ENCODE results near the gene ATP2A3.
"Not testable (repeated sequence)": the region's sequence is repeated elsewhere in the genome, so short reads cannot be mapped to it uniquely, and the experiment has no call there.

The ATP2A3 gene

DNA sequence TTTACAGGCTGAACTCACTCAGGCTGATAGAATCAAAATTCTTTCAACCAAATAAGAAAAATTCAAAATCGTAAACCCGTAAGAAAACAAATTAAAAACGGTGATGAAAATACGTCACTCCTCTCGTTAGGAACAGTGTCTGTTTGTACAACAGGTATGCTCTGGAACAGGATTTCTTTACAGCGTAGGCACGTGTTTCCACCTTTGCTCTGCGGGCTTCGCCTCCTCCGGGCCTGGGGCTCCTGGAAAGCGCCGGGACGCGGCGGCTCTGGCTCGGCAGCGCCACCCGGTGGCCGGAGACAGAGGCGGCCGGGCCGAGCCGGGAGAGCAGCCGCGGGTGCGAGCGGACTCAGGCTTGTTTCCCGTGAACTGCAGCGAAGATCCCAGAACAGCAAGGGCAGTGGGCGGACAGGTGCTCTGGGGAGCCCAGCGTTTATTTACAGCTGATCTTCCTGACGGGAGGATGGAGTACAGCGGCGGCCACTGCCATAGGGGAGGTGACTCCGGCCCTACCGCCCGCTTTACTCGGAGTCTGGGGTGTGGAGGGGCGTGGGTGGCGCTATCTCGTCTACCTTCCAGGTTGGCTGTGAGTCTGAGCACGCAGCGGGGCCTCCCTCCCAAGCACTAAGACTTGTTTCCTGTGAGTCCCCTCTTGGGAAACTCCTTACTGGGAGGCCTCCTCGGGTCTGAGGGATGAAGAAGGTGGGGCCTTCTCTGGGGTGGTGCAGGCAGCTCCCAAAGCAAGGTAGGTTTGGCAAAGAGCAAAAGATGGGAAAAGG lies 40.5 kb upstream of the ATP2A3 start:
- no peak overlapping the region for H3K4me3 ChIP-seq (ENCODE audit: insufficient read depth, low read depth, low read length)
- no peaks in the 10 kb centered on the region for H3K9me3 ChIP-seq (ENCODE audit: control insufficient read depth, low read length)
- H3K36me3 ChIP-seq (ENCODE audit: control insufficient read depth, insufficient read depth, low read length), result peaks cover 4% of the 10 kb centered on the region
- 29% methylated on average over 44 of the region's 44 CpGs for WGBS, 2 experiments
- no peak overlapping the region for H3K27ac ChIP-seq (ENCODE audit: insufficient read depth, low read depth, low read length, poor library complexity, severe bottlenecking)
- H3K27me3 ChIP-seq (ENCODE audit: control insufficient read depth, insufficient read depth, low read length, poor library complexity, severe bottlenecking), result no peaks in the 10 kb centered on the region
- no peaks in the 10 kb centered on the region for H3K4me1 ChIP-seq (ENCODE audit: control insufficient read depth, insufficient read depth, low read length)

DNA sequence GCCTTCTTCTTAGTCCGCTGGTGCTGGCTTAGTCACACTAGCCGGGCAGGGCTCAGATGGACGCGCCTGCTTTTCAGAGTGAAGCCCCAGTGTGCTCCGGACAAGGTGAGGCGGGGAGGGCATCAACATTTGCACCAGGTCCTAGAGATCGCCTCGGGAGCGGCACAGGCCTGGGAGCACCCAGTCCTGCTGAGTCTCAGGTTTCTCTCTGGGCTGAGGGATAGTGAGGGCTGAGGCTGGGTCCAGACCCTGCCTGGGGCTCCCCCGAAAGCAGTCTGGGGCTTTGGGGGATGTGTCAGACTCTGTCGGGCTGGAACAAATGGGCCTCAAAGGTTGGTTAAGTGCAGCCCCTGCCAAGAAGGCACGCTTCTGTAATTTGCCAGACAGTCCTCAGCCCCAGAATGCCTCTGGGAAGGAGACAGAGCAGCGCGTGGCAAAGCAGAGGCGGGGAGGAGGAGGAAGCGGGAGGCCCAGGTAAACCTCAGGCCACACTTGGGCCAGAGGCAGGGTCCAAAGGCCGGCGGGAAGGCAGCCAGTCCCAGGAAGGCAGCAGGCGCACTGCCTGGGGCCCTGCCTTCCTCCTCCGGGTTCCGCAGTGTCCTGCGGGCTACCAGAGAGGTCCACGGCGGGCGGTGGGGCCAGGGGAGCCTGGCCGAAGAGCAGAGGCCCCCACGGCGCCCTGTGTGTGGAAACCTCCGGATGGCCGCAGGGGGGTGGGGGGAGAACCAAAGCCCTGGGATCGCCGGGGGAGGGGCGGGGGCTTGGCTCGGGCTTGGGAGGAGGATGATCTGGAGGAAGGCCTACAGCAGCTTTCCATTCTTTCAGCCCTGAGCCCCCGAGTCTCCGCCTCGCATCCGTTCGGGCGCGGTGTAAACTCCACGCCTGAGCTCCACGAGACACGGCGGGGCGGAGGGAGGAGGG lies 39.5 kb upstream of the ATP2A3 start:
- 79 to 85% methylated on average over 43 to 45 of the region's 46 CpGs for WGBS, 2 experiments
- Histone ChIP-seq H3K36me3 (ENCODE audit: control insufficient read depth, insufficient read depth, low read length) (peaks cover 4% of the 10 kb centered on the region), H3K4me1 (ENCODE audit: control insufficient read depth, insufficient read depth, low read length) (no peaks in the 10 kb centered on the region), H3K27ac (ENCODE audit: insufficient read depth, low read depth, low read length, poor library complexity, severe bottlenecking) (no peak overlapping the region), H3K4me3 (ENCODE audit: insufficient read depth, low read depth, low read length) (no peak overlapping the region), H3K9me3 (ENCODE audit: control insufficient read depth, low read length) (no peaks in the 10 kb centered on the region), H3K27me3 (ENCODE audit: control insufficient read depth, insufficient read depth, low read length, poor library complexity, severe bottlenecking) (no peaks in the 10 kb centered on the region)

DNA sequence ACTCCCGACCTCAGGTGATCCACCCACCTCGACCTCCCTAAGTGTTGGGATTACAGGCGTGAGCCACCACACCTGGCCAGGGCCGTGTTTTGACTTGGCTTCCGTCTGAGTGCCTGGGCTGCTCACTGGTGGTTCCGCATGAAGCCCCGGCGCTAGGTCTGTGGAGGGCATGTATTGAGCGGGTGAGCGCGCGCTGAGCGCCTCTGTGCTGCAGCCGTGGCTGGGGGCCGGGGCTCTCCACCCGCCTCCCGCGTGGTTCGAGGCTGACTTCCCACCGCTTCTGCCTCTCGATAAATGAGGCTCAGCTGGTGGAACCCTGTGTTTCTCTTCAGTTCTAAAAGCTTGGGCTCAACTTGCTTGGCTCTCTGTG lies 38.9 kb upstream of the ATP2A3 start:
- H3K9me3 ChIP-seq (ENCODE audit: control insufficient read depth, low read length), result no peaks in the 10 kb centered on the region
- no peak overlapping the region for H3K4me3 ChIP-seq (ENCODE audit: insufficient read depth, low read depth, low read length)
- no peaks in the 10 kb centered on the region for H3K4me1 ChIP-seq (ENCODE audit: control insufficient read depth, insufficient read depth, low read length)
- 91 to 93% methylated on average over 21 of the region's 21 CpGs for WGBS, 2 experiments
- H3K36me3 ChIP-seq (ENCODE audit: control insufficient read depth, insufficient read depth, low read length), result peaks cover 4% of the 10 kb centered on the region
- H3K27me3 ChIP-seq (ENCODE audit: control insufficient read depth, insufficient read depth, low read length, poor library complexity, severe bottlenecking), result no peaks in the 10 kb centered on the region
- no peak overlapping the region for H3K27ac ChIP-seq (ENCODE audit: insufficient read depth, low read depth, low read length, poor library complexity, severe bottlenecking)

DNA sequence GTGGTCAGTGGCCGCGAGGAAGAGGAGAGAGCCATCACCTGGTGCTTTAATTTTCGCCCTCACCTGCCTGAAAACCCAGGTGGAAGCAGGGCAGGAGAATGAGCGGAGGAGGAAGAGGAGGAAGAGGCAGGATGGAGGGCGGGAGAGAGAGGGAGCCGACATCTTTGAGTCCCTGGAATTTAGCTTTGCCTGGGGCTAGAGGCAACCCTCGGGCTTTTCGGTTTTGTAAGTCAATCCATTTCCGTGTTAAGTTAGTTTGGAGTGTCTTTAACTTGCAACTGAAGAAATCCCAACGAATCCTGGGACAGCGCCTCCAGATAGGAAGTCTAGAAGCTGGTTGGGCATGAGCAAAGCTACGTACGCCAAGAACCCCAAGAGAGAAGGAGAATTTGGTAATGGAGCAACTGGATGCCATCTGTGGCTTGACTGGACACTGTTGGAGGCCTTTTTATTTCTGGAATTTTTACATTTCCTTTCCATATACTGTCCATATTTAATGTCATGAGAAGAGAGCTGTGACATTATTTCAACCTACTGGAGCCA lies 36.9 kb upstream of the ATP2A3 start:
- Histone ChIP-seq H3K4me3 (ENCODE audit: insufficient read depth, low read depth, low read length) (no peak overlapping the region), H3K9me3 (ENCODE audit: control insufficient read depth, low read length) (no peaks in the 10 kb centered on the region)
- WGBS, 2 experiments, result 84 to 87% methylated on average over 13 of the region's 13 CpGs

DNA sequence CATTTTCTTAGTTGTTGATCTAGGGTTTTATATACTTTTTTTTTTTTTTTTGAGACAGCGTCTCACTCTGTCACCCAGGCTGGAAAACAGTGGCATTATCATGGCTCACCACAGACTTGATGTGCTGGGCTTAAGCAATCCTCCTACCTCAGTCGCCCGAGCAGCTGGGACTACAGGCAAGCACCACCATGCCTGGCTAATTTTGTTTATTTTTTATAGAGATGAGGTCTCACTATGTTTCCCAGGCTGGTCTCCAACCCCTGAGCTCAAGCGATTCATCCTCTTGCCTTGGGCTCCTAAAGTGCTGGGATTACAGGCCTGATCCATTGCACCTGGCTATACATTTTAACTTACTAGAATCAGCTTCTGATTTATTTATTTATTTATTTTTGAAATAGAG lies 34.2 kb upstream of the ATP2A3 start:
- H3K4me3 ChIP-seq (ENCODE audit: insufficient read depth, low read depth, low read length), result no peak overlapping the region
- H3K4me1 ChIP-seq (ENCODE audit: control insufficient read depth, insufficient read depth, low read length), result no peaks in the 10 kb centered on the region
- no peaks in the 10 kb centered on the region for H3K27me3 ChIP-seq (ENCODE audit: control insufficient read depth, insufficient read depth, low read length, poor library complexity, severe bottlenecking)
- H3K27ac ChIP-seq (ENCODE audit: insufficient read depth, low read depth, low read length, poor library complexity, severe bottlenecking), result no peak overlapping the region
- no peaks in the 10 kb centered on the region for H3K36me3 ChIP-seq (ENCODE audit: control insufficient read depth, insufficient read depth, low read length)
- H3K9me3 ChIP-seq (ENCODE audit: control insufficient read depth, low read length), result no peaks in the 10 kb centered on the region
- WGBS, 2 experiments, result 93 to 95% methylated on average over 4 of the region's 4 CpGs

More for the DNA sequence above, 36.9 kb upstream of the ATP2A3 start:
- Histone ChIP-seq H3K4me1 (ENCODE audit: control insufficient read depth, insufficient read depth, low read length) (no peaks in the 10 kb centered on the region), H3K27ac (ENCODE audit: insufficient read depth, low read depth, low read length, poor library complexity, severe bottlenecking) (no peak overlapping the region), H3K36me3 (ENCODE audit: control insufficient read depth, insufficient read depth, low read length) (no peaks in the 10 kb centered on the region), H3K27me3 (ENCODE audit: control insufficient read depth, insufficient read depth, low read length, poor library complexity, severe bottlenecking) (no peaks in the 10 kb centered on the region)

DNA sequence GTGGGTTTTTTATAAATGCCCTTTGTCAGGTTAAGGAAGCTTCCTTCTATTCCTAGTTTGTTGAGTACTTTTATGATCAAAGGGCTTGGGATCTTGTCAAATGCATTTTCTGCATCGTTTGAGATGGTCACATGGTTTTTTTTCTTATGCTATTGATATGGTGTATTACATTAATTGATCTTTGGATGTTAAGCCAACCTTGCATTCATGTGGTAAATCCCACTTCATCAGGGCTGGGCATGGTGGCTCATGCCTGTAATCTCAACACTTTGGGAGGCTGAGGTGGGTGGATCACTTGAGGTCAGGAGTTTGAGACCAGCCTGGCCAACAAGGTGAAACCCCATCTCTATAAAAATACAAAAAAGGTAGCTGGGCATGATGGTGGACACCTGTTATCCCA lies 30.8 kb upstream of the ATP2A3 start:
- Histone ChIP-seq H3K27me3 (ENCODE audit: control insufficient read depth, insufficient read depth, low read length, poor library complexity, severe bottlenecking) (no peaks in the 10 kb centered on the region), H3K27ac (ENCODE audit: insufficient read depth, low read depth, low read length, poor library complexity, severe bottlenecking) (no peak overlapping the region), H3K4me1 (ENCODE audit: control insufficient read depth, insufficient read depth, low read length) (no peaks in the 10 kb centered on the region), H3K9me3 (ENCODE audit: control insufficient read depth, low read length) (no peaks in the 10 kb centered on the region), H3K4me3 (ENCODE audit: insufficient read depth, low read depth, low read length) (no peak overlapping the region), H3K36me3 (ENCODE audit: control insufficient read depth, insufficient read depth, low read length) (no peaks in the 10 kb centered on the region)
- 89 to 94% methylated on average over 1 of the region's 1 CpG for WGBS, 2 experiments

DNA sequence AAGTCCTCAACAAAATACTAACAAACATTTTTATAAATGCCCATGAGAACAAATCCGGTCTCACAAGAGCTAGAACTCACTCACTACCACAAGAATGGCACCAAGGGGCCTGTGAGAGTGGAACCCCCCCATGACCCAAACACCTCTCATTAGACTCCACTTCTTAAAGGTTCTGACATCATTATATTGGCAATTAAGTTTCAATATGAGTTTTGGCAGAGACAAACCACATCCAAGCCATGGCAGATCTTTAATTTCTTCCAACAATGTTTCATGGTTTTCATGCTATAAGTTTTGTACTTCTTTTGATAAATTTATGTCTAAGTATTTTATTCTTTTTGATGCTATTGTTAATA lies 30.0 kb upstream of the ATP2A3 start:
- Histone ChIP-seq H3K4me1 (ENCODE audit: control insufficient read depth, insufficient read depth, low read length) (no peaks in the 10 kb centered on the region), H3K27ac (ENCODE audit: insufficient read depth, low read depth, low read length, poor library complexity, severe bottlenecking) (no peak overlapping the region), H3K27me3 (ENCODE audit: control insufficient read depth, insufficient read depth, low read length, poor library complexity, severe bottlenecking) (no peaks in the 10 kb centered on the region), H3K4me3 (ENCODE audit: insufficient read depth, low read depth, low read length) (no peak overlapping the region), H3K36me3 (ENCODE audit: control insufficient read depth, insufficient read depth, low read length) (no peaks in the 10 kb centered on the region), H3K9me3 (ENCODE audit: control insufficient read depth, low read length) (no peaks in the 10 kb centered on the region)
- WGBS, 2 experiments, result 87 to 94% methylated on average over 1 of the region's 1 CpG

DNA sequence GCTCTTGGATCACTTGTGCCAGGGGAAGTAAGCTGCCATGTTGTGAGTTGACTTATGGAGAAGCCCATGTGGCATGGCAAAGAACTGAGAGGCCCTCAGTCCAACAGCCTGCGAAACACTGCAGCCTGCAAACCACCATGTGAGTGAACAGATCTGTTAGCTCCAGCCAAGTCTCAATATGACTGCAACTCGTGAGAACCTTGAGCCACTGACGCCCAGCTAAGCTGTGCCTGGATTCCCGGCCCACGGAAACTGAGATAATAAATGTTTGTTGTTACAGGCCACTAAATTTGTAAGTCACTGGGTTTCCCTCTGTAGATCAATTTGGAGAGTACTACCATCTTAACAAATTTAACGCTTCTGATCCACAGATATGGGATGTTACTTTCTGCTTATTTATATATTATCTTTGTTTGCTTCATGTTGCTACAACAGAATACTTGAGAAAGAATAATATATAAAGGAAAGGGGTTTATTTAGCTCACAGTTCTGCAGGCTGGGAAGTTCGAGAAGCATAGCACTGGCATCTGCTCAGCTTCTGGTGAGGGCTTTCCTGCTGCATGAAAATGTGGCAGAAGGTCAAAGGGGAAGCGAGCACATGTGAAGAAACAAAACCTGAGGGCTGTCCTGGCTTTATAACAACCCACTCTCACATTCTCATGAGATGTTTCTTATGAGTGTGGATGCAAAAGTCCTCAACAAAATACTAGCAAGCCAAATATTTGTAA lies 29.4 kb upstream of the ATP2A3 start:
- 88 to 96% methylated on average over 7 to 8 of the region's 8 CpGs for WGBS, 2 experiments
- Histone ChIP-seq H3K4me1 (ENCODE audit: control insufficient read depth, insufficient read depth, low read length) (no peaks in the 10 kb centered on the region), H3K36me3 (ENCODE audit: control insufficient read depth, insufficient read depth, low read length) (no peaks in the 10 kb centered on the region), H3K27me3 (ENCODE audit: control insufficient read depth, insufficient read depth, low read length, poor library complexity, severe bottlenecking) (no peaks in the 10 kb centered on the region), H3K9me3 (ENCODE audit: control insufficient read depth, low read length) (no peaks in the 10 kb centered on the region), H3K4me3 (ENCODE audit: insufficient read depth, low read depth, low read length) (no peak overlapping the region), H3K27ac (ENCODE audit: insufficient read depth, low read depth, low read length, poor library complexity, severe bottlenecking) (no peak overlapping the region)

DNA sequence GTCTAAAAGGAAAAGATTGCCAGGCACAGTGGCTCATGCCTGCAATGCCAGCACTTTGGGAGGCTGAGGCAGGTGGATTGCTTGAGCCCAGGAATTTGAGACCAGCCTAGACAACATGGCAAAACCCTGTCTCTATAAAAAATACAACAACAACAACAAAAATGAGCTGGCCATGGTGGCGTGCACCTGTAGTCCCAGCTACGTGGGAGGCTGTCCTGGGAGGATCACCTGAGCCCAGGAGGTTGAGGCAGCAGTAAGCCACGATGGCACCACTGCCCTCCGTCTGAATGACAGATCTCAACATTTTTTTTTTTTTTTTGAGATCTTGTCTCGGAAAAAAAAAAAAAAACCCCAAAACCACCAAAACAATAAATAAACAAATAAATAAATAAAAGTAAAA lies 28.1 kb upstream of the ATP2A3 start:
- WGBS, 2 experiments, result 92 to 94% methylated on average over 4 of the region's 5 CpGs
- no peaks in the 10 kb centered on the region for H3K27me3 ChIP-seq (ENCODE audit: control insufficient read depth, insufficient read depth, low read length, poor library complexity, severe bottlenecking)
- H3K4me1 ChIP-seq (ENCODE audit: control insufficient read depth, insufficient read depth, low read length), result no peaks in the 10 kb centered on the region
- H3K36me3 ChIP-seq (ENCODE audit: control insufficient read depth, insufficient read depth, low read length), result no peaks in the 10 kb centered on the region
- H3K27ac ChIP-seq (ENCODE audit: insufficient read depth, low read depth, low read length, poor library complexity, severe bottlenecking), result no peak overlapping the region
- no peak overlapping the region for H3K4me3 ChIP-seq (ENCODE audit: insufficient read depth, low read depth, low read length)
- no peaks in the 10 kb centered on the region for H3K9me3 ChIP-seq (ENCODE audit: control insufficient read depth, low read length)

DNA sequence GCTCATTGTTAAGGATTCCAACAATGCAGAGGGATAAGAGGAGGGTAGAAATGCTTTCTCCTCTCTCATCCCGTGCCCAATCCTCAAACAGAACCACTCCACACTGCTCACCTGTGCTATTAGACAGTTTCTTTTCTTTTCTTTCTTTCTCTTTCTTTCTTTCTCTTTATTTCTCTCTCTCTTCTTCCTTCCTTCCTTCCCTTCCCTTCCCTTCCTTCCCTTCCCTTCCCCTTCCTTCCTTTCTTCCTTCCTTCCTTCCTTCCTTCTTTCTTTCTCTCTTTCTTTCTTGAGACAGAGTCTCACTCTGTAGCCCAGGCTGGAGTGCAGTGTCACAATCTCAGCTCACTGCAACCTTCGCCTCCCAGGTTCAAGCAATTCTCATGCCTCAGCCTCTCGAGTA lies 27.5 kb upstream of the ATP2A3 start:
- not testable (repeated sequence) for H3K27ac ChIP-seq (ENCODE audit: insufficient read depth, low read depth, low read length, poor library complexity, severe bottlenecking); H3K36me3 ChIP-seq (ENCODE audit: control insufficient read depth, insufficient read depth, low read length); H3K27me3 ChIP-seq (ENCODE audit: control insufficient read depth, insufficient read depth, low read length, poor library complexity, severe bottlenecking); H3K4me3 ChIP-seq (ENCODE audit: insufficient read depth, low read depth, low read length); H3K4me1 ChIP-seq (ENCODE audit: control insufficient read depth, insufficient read depth, low read length); H3K9me3 ChIP-seq (ENCODE audit: control insufficient read depth, low read length)
- WGBS, 2 experiments, result 86 to 87% methylated on average over 3 of the region's 3 CpGs

All from ectodermal cell (in vitro differentiated cells).